ENCODE measurements around the gene MYL6B.
A peak's percentile ranks its signal among the peaks of the same experiment; 100 is the strongest.

DNA sequence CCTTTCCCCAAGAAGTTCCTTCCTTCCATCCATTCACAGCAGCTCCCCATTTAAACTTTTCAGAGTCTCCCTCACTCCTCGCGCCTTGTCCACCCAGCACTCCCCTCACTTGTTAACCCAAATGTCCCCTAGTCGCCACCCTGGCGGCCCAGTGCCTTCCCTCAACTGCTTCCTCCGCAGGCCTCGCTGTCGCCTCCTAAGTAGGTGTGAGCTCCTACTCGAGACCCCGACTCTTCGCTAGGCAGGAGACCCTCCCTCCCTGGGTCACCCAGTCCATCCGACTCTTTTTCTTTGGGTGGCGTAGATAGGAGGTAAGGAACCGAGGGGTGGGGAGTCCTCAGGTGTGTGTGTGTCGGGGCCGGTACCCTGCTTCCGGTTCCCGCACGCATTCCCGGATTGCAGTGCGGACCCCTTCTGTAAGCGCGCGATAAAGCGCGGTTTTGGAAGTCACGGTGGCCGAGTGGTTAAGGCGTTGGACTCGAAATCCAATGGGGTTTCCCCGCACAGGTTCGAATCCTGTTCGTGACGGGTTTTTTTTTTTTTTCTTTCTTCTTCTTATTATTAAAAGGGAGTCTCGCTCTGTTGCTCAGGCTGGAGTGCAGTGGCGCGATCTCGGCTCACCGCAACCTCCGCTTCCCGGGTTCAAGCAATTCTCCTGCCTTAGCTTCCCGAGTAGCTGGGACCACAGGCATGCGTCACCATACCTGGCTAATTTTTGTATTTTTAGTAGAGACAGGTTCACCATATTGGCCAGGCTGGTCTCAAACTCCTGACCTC, 37.7 kb downstream of the MYL6B start:
- TF ChIP-seq, protein P1, sequence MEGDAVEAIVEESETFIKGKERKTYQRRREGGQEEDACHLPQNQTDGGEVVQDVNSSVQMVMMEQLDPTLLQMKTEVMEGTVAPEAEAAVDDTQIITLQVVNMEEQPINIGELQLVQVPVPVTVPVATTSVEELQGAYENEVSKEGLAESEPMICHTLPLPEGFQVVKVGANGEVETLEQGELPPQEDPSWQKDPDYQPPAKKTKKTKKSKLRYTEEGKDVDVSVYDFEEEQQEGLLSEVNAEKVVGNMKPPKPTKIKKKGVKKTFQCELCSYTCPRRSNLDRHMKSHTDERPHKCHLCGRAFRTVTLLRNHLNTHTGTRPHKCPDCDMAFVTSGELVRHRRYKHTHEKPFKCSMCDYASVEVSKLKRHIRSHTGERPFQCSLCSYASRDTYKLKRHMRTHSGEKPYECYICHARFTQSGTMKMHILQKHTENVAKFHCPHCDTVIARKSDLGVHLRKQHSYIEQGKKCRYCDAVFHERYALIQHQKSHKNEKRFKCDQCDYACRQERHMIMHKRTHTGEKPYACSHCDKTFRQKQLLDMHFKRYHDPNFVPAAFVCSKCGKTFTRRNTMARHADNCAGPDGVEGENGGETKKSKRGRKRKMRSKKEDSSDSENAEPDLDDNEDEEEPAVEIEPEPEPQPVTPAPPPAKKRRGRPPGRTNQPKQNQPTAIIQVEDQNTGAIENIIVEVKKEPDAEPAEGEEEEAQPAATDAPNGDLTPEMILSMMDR (conservative IDR thresholded peaks at IDR 0.05 in 1 of 2, IDR thresholded peaks at IDR 0.05 in 1 of 2; ENCODE audit: low read depth in 1 of 2, low read length in 2 of 2) = peak in 1 of 2 donors; percentile 5
- TF ChIP-seq EZH2 (IDR thresholded peaks at IDR 0.05; ENCODE audit: low read length, missing control alignments) = no peak

Measured in fibroblast of lung (primary cell).